Adrenal gland (tissue), 12 donors: ENCODE data around the gene C2CD4B. TPM values are rescaled to one million over a fixed set of nuclear protein-coding genes. Genes with fewer than 3 reads are reported as not detected.

Experiments
- DNase-seq, 7 donors: peaks; one replicate each; pipeline ENCODE4 v3.0.0-alpha.2; 2019 to 2020
- H3K27ac ChIP-seq, 5 donors: fragments of 200-600 bp; sonication (generic) in 4 of 5; 1 replicate in 3 of 5; 2 replicates in 2 of 5; pipeline versions ENCODE4 v1.5.1 to v1.8.0; 2016 to 2020; ENCODE audit warnings: mild to moderate bottlenecking in 1 of 5
- H3K27me3 ChIP-seq: fragments of 200-600 bp; 2 replicates; pipeline ENCODE4 v1.8.0; 2021
- H3K36me3 ChIP-seq, 2 donors: fragments of 200-600 bp; replicated peaks in 1 of 2; 1 replicate in 1 of 2; 2 replicates in 1 of 2; pipeline versions ENCODE4 v1.5.1 to v1.8.0; 2018 to 2022
- H3K4me1 ChIP-seq, 2 donors: fragments of 200-600 bp; replicated peaks in 1 of 2; 1 replicate in 1 of 2; 2 replicates in 1 of 2; pipeline versions ENCODE4 v1.5.1 to v1.8.0; 2018 to 2021
- H3K4me3 ChIP-seq, 4 donors: fragments of 200-600 bp; sonication (generic) in 3 of 4; one replicate each; pipeline ENCODE4 v1.5.1; 2016 to 2018
- H3K9me3 ChIP-seq, 3 donors: fragments of 200-600 bp; sonication (generic) in 1 of 3; replicated peaks in 1 of 3; 1 replicate in 2 of 3; 2 replicates in 1 of 3; pipeline versions ENCODE4 v1.5.1 to v1.8.0; 2016 to 2021
- CTCF ChIP-seq, 6 experiments: fragments of 450-650 bp in 4 of 6; fragments of 200-600 bp in 2 of 6; sonication (generic) in 1 of 6; IDR thresholded peaks; 1 replicate in 5 of 6; 2 replicates in 1 of 6; pipeline versions ENCODE4 v1.5.1 to v1.8.0; 2016 to 2021; ENCODE audit warnings: antibody characterized with exemption in 6 of 6, mild to moderate bottlenecking in 2 of 6, moderate library complexity in 1 of 6
- POLR2A ChIP-seq, 2 donors: fragments of 450-650 bp; IDR thresholded peaks; one replicate each; pipeline ENCODE4 v1.6.1; 2017; ENCODE audit warnings: antibody characterized with exemption in 2 of 2, mild to moderate bottlenecking in 2 of 2, moderate library complexity in 1 of 2
- WGBS, 4 donors: extraction: QIAGEN DNeasy Blood & Tissue Kit in 2 of 4; methylation state at CpG; one replicate each; pipeline versions ENCODE4 v1.1.5 to v1.1.7; 2013 to 2017; 5-methylcytosine and 5-hydroxymethylcytosine counted together
- intact Hi-C, 2 donors: fragments of 100-400 bp; cut with DNase I; formaldehyde crosslinking; loops; one replicate each; pipeline versions ENCODE4 v1.14.1 to v1.15.0; 2022 to 2023
- polyA plus RNA-seq, 3 donors: library from polyadenylated mRNA; stranded (reverse); fragments of 200-250 nt in 2 of 3; fragments of 350-450 nt in 1 of 3; fragmentation: Illumina TruSeq in 1 of 3; extraction: RNeasy Lipid Tissue Mini Kit (QIAGEN cat#74804) in 1 of 3; gene quantifications; one replicate each; pipeline ENCODE4 v1.2.3, GENCODE V29; 2013 to 2014
- total RNA-seq, 9 donors: library from RNA; depleted of rRNA in 4 of 9; stranded (reverse); fragments of >200 nt in 4 of 9; fragments of 120-200 nt in 1 of 9; fragmentation: NEBNext Ultra II Directional in 1 of 9; extraction: Animal tissue kit (Norgen Biotek cat#: 25700) in 1 of 9; gene quantifications; one replicate each; pipeline versions ENCODE4 v1.1.0 to v1.2.4, GENCODE V29; 2013 to 2023
- donor health status: healthy with polysubstance abuse.
- donor health status: Bipolar disorder and iron deficiency.
- donor health status: DM: yes; HTN: yes; CAD: no.
- donor health status: DM: no; HTN: no; CAD: no.
- donor health status: DM: no; HTN: no; CAD: no.
- donor health status: DM: yes; HTN: yes; CAD: no.

The C2CD4B gene
- total and polyA plus RNA-seq, 12 donors, result 0.61 to 3.6 (median 1.3) TPM; not detected in 3

DNA sequence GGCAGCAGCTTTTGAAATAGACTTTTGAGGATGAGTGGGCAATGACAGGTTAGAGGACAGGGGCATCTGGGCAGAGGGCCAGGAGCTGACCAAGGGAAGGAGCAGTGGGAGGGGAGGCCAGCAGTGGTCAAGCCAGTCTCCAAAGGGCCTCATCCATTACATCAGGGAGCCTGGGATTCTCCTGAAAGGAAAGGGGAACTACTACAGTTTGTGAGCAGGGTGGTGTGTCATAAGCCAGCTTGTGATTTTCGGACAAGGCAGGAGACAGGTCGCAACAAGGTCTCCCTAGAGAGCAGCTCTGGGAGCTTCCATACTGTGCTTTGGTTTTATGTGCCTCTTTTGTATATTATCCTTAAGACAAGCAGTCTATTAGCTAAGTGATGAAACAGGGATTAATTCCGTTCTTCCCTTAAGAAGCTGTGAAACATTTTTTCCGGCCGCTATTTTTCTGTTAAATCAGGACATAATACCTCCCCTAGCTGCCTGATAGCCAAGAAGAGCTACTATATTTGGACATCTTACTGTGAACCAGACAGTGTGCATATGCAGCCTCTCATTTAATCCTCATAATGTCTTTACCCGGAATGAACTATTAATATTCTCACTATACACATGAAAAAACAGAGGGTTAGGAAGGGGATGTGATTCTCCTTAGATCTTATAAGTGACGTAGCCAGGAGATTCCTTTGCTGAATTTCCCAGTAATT is 46.4 kb downstream of the C2CD4B start:
- intact Hi-C loops, result no loop called here
- TF ChIP-seq POLR2A (IDR thresholded peaks at IDR 0.05), result no peak
- H3K27ac ChIP-seq, result peak overlapping the region in 2 of 5 donors; percentile 62 to 73
- H3K4me1 ChIP-seq, result peaks cover 0 to 15% of the 10 kb centered on the region in 2 donors
- no peaks in the 10 kb centered on the region for H3K9me3 ChIP-seq
- no peak overlapping the region for H3K4me3 ChIP-seq
- H3K27me3 ChIP-seq, result no peaks in the 10 kb centered on the region
- DNase-seq, result no peak
- 86 to 88% (median 86%) methylated on average over 7 of the region's 7 CpGs for WGBS, 4 donors
- no peaks in the 10 kb centered on the region for H3K36me3 ChIP-seq

DNA sequence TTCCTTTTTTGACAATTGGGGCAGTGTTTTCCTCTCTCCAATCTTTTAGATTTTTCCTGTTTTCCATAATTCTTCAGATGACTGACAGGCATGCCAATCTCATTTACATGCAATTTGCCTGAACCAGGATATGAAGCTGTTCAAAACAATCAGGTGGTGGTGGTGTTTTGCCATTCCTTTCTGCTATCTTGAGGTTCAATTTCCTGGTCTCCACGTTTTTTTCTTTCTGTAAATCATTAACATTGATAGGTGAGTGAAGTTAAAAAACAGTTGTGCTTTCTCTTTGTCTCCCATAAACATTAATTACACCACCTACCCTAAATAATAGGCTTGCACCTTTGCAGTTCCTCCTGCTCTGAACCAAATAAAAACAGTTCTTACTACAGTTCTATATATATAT is 49.2 kb downstream of the C2CD4B start:
- TF ChIP-seq CTCF (IDR thresholded peaks at IDR 0.05), result no peak
- no peak for TF ChIP-seq POLR2A (IDR thresholded peaks at IDR 0.05)
- intact Hi-C loops, result no loop called here
- Histone ChIP-seq H3K27ac (no peak overlapping the region), H3K9me3 (no peaks in the 10 kb centered on the region), H3K27me3 (no peaks in the 10 kb centered on the region), H3K36me3 (no peaks in the 10 kb centered on the region), H3K4me1 (peaks cover 12 to 25% of the 10 kb centered on the region in 2 donors), H3K4me3 (no peak overlapping the region)
- DNase-seq, result no peak
- 16 to 47% (median 39%) methylated on average over 1 of the region's 1 CpG for WGBS, 4 donors

Other genes starting within 250 kb of the C2CD4B start
- 100 to 1,000 TPM in 2 of 9 donors, 10 to 100 TPM in 7; 43.1 to 114 (median 59.5) TPM for gene VPS13C, start 104.8 kb downstream of the C2CD4B start, total RNA-seq
- 10 to 100 TPM; 18.9 to 29.6 (median 24.9) TPM for gene VPS13C, start 104.8 kb downstream of the C2CD4B start, polyA plus RNA-seq
- gene C2CD4A, start 98.3 kb downstream of the C2CD4B start, total RNA-seq, result under 1 TPM in 6 of 9 donors, not detected in 3; 0.07 to 0.67 (median 0.22) TPM
- gene C2CD4A, start 98.3 kb downstream of the C2CD4B start, polyA plus RNA-seq, result under 1 TPM; 0.10 to 0.42 (median 0.24) TPM
- 10 to 100 TPM in 4 of 9 donors, 1 to 10 TPM in 5; 7.0 to 14.3 (median 9.9) TPM for gene TLN2, start 225.3 kb upstream of the C2CD4B start, total RNA-seq
- gene TLN2, start 225.3 kb upstream of the C2CD4B start, polyA plus RNA-seq, result 1 to 10 TPM; 2.8 to 7.6 (median 5.4) TPM